Measurements from ENCODE around the gene ESPN.
"Not testable (repeated sequence)": the region's sequence is repeated elsewhere in the genome, so short reads cannot be mapped to it uniquely, and the experiment has no call there.

The ESPN gene

GRCh38 chr1:6444377-6444776 lies 19.8 kb downstream of the ESPN start:
- no peak for TF ChIP-seq CTCF (conservative IDR thresholded peaks at IDR 0.05)
- no peak overlapping the region for H3K27ac ChIP-seq

DNA sequence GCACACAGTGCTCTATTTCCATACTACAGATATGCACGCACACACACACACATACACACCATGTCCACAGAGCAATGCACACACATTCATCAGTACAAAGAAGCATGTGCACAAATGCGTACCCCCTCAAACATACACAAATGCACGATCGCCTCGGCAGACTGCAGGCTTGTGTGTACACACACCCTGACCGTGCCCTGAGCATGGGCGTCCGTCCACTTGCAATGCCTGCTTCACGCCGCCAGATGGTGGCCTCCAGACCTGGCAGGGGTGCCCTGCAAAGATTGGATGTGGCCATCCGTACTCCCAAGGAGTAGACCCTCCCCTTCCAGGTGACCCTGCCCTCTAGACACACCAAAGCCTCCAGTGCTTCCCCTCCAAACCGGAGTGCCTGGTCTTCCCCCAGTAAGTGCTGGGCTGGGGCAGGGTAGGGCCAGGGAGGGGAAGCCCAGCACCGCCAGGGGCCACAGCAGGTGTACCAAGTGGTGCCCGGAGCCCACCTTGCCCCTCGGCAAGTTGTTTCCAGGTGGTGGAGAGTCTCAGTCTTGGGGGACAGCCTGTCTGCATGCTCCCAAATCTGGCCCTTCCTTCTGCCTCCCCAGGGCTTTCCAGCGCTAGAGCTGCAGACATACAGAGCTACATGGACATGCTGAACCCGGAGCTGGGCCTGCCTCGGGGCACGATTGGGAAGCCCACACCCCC lies 20.6 kb downstream of the ESPN start:
- peak; percentile 77 for TF ChIP-seq CTCF (conservative IDR thresholded peaks at IDR 0.05)

DNA sequence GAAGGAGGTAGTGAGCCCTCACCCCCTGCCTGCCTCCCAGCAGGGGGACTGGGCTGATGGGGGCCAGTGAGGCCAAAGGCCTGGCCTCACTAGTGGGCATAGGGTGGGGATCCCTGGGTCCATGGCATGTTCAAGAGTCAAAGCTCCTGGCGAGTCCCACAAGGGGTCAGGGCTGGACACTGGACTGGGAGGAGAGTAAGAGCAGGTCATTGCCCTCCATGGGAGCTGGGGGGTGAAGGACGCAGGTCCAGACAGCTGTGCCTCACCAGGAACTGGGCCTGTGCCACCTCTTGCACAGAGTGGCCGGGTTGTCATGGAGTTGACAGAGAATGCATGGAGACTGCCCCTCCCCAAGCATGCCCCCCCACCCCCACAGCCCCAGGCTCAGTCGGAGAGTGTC lies 21.4 kb downstream of the ESPN start:
- not testable (repeated sequence) for H3K27ac ChIP-seq

More for the DNA sequence above, 20.6 kb downstream of the ESPN start:
- H3K27ac ChIP-seq: no peak overlapping the region

GRCh38 chr1:6446665-6447015 lies 22.1 kb downstream of the ESPN start:
- no peak overlapping the region for H3K27ac ChIP-seq
- no peak for TF ChIP-seq CTCF (conservative IDR thresholded peaks at IDR 0.05)

DNA sequence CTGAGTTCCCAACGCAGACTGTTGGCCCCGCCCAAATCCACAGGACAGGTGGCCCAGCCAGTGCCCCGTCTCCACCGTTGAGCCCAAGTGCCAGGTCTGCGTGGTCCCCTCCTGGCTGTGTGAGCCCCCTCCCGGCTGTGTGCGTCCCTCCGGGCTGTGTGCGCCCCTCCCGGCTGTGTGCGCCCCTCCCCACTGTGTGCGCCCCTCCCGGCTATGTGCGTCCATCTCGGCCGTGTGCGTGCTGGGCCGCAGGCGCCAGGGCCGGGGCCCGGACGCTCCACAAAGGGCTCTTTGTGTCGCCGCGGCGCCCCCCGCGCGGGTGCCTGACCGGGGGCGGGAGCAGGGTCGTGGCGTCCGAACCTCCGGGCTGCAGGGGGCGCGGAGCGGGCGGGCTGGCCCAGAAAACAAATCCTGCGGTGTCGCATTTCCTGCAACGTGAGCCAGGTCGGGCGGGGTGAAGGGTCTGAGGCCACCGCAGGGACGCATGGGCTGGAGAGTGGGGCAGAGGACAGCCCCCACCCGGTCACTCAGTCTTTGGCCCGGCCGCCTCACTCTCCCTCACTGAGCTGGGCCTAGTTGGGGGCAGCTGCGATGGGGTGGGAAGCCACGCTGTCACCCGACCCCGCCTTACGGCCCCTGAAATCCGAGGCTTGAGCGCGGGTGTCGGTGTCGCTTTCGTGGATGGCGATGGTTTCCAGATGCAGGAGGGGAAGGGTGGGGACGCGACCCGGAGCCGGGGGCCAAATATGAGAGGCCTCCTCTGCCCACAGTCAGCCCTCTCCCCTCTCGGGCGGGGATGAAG lies 22.6 kb downstream of the ESPN start:
- H3K27ac ChIP-seq: no peak overlapping the region
- no peak for TF ChIP-seq CTCF (conservative IDR thresholded peaks at IDR 0.05)

DNA sequence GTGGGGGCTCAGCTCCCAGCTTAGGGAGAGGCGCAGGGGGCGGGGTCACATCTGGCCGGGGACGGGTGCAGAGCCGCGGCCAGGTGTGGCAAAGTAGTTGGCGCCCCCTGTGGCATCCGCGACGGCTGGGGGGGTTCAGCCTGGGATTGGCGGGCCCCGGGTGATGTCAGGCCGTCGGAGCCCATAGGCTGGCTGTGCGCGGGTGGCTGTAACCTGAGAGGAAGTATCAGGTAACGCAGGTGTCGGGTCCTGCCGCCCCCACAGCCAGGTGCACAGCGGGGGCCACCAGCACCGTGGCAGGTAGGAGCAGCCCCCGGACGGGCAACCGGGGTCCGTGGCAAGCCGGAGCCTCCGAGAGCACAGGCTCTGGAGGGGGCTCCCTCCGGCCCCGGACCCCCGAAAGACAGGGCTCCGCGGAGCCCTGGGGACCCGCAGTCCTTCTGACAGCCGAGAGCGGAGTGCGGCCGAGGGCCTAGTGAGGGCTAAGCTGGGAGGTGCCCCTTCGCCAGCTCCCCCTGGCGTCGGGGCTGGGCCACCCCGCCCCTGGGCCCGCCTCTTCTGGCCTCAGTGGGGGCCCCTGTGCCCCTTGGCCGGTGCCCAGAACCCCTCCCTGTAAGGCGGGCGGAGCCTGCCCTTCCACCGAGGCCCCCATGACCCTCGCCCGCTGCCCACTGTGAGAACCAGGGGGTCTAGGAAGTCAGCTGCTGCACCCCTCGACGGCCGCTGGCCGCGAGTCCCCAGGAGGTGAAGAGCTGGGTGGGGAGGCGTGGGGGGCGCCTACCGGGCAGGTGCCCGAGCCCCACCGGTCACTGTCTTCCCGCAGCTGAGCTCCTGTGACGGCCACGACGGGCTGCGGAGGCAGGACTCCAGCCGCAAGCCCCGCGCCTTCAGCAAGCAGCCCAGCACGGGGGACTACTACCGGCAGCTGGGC lies 23.5 kb downstream of the ESPN start:
- TF ChIP-seq CTCF (conservative IDR thresholded peaks at IDR 0.05): no peak
- H3K27ac ChIP-seq: no peak overlapping the region

DNA sequence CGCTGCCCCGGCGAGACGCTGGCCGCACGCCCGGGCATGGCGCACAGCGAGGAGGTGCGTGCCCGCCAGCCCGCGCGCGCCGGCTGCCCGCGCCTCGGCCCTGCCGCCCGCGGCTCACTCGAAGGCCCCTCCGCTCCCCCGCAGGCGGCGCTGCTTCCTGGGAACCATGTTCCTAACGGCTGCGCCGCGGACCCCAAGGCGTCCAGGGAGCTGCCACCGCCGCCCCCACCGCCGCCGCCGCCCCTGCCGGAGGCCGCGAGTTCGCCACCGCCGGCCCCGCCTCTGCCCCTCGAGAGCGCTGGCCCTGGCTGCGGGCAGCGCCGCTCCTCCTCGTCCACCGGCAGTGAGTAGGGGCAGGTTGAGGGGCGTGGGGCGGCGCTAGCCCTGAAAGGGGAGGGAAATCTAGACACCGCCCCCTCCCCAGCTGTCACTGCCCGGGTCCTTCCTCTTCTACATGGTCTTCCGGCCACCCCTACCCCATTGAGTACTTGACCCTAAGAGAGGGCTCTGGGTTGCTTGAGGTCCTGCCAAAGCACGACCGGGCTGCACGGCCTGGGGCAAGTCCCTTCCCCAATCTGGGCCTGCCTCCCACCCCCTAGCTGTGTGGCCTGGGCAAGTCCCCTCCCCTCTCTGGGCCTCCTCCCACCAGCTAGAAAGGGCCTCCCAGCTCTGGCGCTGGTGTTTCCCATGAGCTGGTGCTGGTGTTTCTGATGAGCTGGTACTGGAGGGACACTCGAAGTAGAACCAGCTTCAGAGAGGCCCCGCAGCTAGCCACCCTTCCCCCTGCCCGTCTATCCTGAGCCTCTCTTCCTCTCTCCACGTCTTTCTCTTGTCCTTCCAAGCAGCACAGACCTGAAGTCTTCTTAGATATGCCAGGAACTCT lies 24.4 kb downstream of the ESPN start:
- peak; percentile 21 for TF ChIP-seq CTCF (conservative IDR thresholded peaks at IDR 0.05)
- no peak overlapping the region for H3K27ac ChIP-seq
